ENCODE results near the gene YBX1.

GRCh38 chr1:42657981-42658876 lies 24.0 kb upstream of the YBX1 start, which contains the start of gene PPIH:
- peak; percentile 92 for TF ChIP-seq POLR2AphosphoS5 (IDR thresholded peaks at IDR 0.05; ENCODE audit: low read depth, low read length)
- TF ChIP-seq POLR2A (IDR thresholded peaks at IDR 0.05; ENCODE audit: low read depth, low read length), result peak; percentile 90
- peak; percentile 82 for TF ChIP-seq TAF1 (IDR thresholded peaks at IDR 0.05; ENCODE audit: low read depth, low read length)
- TF ChIP-seq PAX5 (IDR thresholded peaks at IDR 0.05; ENCODE audit: insufficient read depth, low read length, severe bottlenecking), result no peak
- peak; percentile 81 for TF ChIP-seq POU2F2 (IDR thresholded peaks at IDR 0.05; ENCODE audit: low read depth, low read length)
- 0 out of 2 replicates have a peak, but pooled peaks have one; percentile 21 for TF ChIP-seq SPI1 (IDR thresholded peaks at IDR 0.05; ENCODE audit: low read depth, low read length)
